Common myeloid progenitor, CD34-positive (primary cell): Measurements from ENCODE around the gene SERPINB8.
A peak's percentile ranks its signal among the peaks of the same experiment; 100 is the strongest.
"Not testable (repeated sequence)": the region's sequence is repeated elsewhere in the genome, so short reads cannot be mapped to it uniquely, and the experiment has no call there.

Experiments
- CTCF ChIA-PET: fragments of 350-600 bp; sonication (Branson Sonifier 250); formaldehyde crosslinking; loops from one replicate; lab custom pipeline; 2021; ENCODE audit warnings: antibody characterized with exemption; lab: Charles Lee
- POLR2A ChIA-PET: fragments of 350-600 bp; sonication (Branson Sonifier 250); formaldehyde crosslinking; loops from one replicate; lab custom pipeline; 2021; ENCODE audit warnings: antibody characterized with exemption; lab: Charles Lee
- DNase-seq, 3 donors: peaks; one replicate each; pipeline versions ENCODE4 v3.0.0 to v3.0.0-alpha.2; 2013
- H3K27ac ChIP-seq, 2 experiments: 1 replicate in 1 of 2; 2 replicates in 1 of 2; pipeline ENCODE4 v1.7.0; 2013; ENCODE audit warnings: inconsistent platforms in 2 of 2, low read length in 2 of 2, mild to moderate bottlenecking in 2 of 2, low read depth in 1 of 2, moderate library complexity in 1 of 2; ENCODE audit not compliant: severe bottlenecking in 2 of 2, insufficient read depth in 1 of 2, poor library complexity in 1 of 2
- H3K27me3 ChIP-seq, 5 experiments: replicated peaks in 2 of 5; 1 replicate in 3 of 5; 2 replicates in 2 of 5; pipeline versions ENCODE4 v1.6.1 to v1.7.0; 2013; ENCODE audit warnings: low read length in 4 of 5, mild to moderate bottlenecking in 2 of 5, moderate library complexity in 2 of 5, inconsistent platforms in 1 of 5; ENCODE audit not compliant: insufficient read depth in 5 of 5, control insufficient read depth in 4 of 5
- H3K36me3 ChIP-seq, 4 experiments: 1 replicate in 2 of 4; 2 replicates in 2 of 4; pipeline versions ENCODE4 v1.6.1 to v1.7.0; 2013; ENCODE audit warnings: low read length in 3 of 4, control low read depth in 1 of 4, mild to moderate bottlenecking in 1 of 4; ENCODE audit not compliant: control insufficient read depth in 4 of 4, insufficient read depth in 4 of 4
- H3K4me1 ChIP-seq, 4 experiments: 1 replicate in 3 of 4; 2 replicates in 1 of 4; pipeline versions ENCODE4 v1.6.1 to v1.7.1; 2013; ENCODE audit warnings: low read length in 3 of 4, mild to moderate bottlenecking in 3 of 4, control low read depth in 1 of 4, inconsistent platforms in 1 of 4, moderate library complexity in 1 of 4; ENCODE audit not compliant: control insufficient read depth in 4 of 4, insufficient read depth in 4 of 4; ENCODE audit errors: control extremely low read depth in 1 of 4
- H3K4me3 ChIP-seq, 7 experiments: 1 replicate in 4 of 7; 2 replicates in 3 of 7; pipeline versions ENCODE4 v1.5.1 to v1.7.0; 2013; ENCODE audit warnings: mild to moderate bottlenecking in 7 of 7, low read length in 6 of 7, moderate library complexity in 6 of 7, inconsistent platforms in 2 of 7, low read depth in 2 of 7, control low read depth in 1 of 7; ENCODE audit not compliant: insufficient read depth in 4 of 7, control insufficient read depth in 1 of 7; ENCODE audit errors: extremely low read depth in 1 of 7
- H3K9me3 ChIP-seq, 5 experiments: 1 replicate in 4 of 5; 2 replicates in 1 of 5; pipeline versions ENCODE4 v1.6.1 to v1.7.1; 2013; ENCODE audit warnings: low read length in 4 of 5, mild to moderate bottlenecking in 2 of 5, inconsistent platforms in 1 of 5, low read depth in 1 of 5, moderate library complexity in 1 of 5; ENCODE audit not compliant: control insufficient read depth in 4 of 5, insufficient read depth in 2 of 5; ENCODE audit errors: control extremely low read depth in 1 of 5
- WGBS: methylation state at CpG from one replicate; pipeline ENCODE4 v1.1.5; 2013; ENCODE audit not compliant: insufficient coverage; 5-methylcytosine and 5-hydroxymethylcytosine counted together

SERPINB8 gene

GRCh38 chr18:63936156-63936931, 33.5 kb upstream of the SERPINB8 start:
- peak; percentile 78 to 88 (median 86) for DNase-seq
- Histone ChIP-seq H3K27me3 (peaks cover 0 to 5% (median 0%) of the 10 kb centered on the region in 5 experiments), H3K4me1 (peaks cover 6 to 15% (median 14%) of the 10 kb centered on the region in 4 experiments), H3K27ac (no peak overlapping the region), H3K4me3 (peak overlapping the region; percentile 39 to 80 (median 67)), H3K36me3 (no peaks in the 10 kb centered on the region), H3K9me3 (no peaks in the 10 kb centered on the region)
- CTCF ChIA-PET = interaction anchor here (0.6 to 4.4 kb wide), 27 partner anchors 10 to 426 kb away, joined by 3 to 42 read pairs (median 5); partner anchors contain the start of genes SERPINB10, SERPINB2 and SERPINB8
- POLR2A ChIA-PET = no interaction called here
- under 1% methylated on average over 36 of the region's 54 CpGs for WGBS

DNA sequence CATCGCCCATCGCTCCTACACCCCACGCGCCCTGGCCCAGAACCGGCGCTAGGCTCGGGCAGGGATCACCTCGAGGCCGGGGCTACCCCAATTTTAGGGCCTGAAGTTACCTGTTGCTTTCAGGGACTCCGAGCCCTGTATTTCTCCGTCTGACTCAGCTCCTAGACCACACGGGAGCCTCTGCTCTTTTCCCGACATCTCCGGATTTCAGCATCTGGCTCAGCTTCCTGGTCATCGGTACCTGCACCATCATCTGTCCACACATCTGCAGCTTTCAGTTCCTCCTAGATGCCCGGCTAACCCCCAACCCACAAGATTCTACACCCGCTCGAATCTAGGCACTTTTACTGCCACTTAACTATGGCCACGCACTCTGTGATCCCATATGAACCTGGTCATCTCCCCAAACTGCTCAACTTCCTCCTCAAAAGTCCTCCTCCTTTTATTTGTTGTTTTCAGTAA, 32.9 kb upstream of the SERPINB8 start:
- Histone ChIP-seq H3K9me3 (no peaks in the 10 kb centered on the region), H3K27ac (no peak overlapping the region), H3K4me3 (peak overlapping the region in 6 of 7 experiments; percentile 30 to 80 (median 68)), H3K36me3 (no peaks in the 10 kb centered on the region), H3K4me1 (peaks cover 6 to 15% (median 14%) of the 10 kb centered on the region in 4 experiments), H3K27me3 (peaks cover 0 to 5% (median 0%) of the 10 kb centered on the region in 5 experiments)
- no peak for DNase-seq
- ChIA-PET POLR2A (no interaction called here), CTCF (interaction anchor here (0.6 to 4.4 kb wide), 18 partner anchors 9 to 426 kb away, joined by 3 to 42 read pairs (median 6); partner anchors contain the start of genes SERPINB10, SERPINB2 and SERPINB8)
- WGBS = 42% methylated on average over 19 of the region's 19 CpGs

- H3K27me3 ChIP-seq = peaks cover 0 to 5% (median 0%) of the 10 kb centered on the region in 5 experiments
- ChIA-PET POLR2A (no interaction called here), CTCF (no interaction called here)
- H3K4me3 ChIP-seq = no peak overlapping the region
- no peak for DNase-seq
- no peak overlapping the region for H3K27ac ChIP-seq
- H3K36me3 ChIP-seq = no peaks in the 10 kb centered on the region
- peaks cover 6 to 15% (median 14%) of the 10 kb centered on the region in 4 experiments for H3K4me1 ChIP-seq
- no peaks in the 10 kb centered on the region for H3K9me3 ChIP-seq
- 96% methylated on average over 8 of the region's 8 CpGs for WGBS
Measured at GRCh38 chr18:63940008-63940407, 29.9 kb upstream of the SERPINB8 start.

- POLR2A ChIA-PET, H3K9me3 ChIP-seq, DNase-seq, H3K27ac ChIP-seq, H3K27me3 ChIP-seq, CTCF ChIA-PET, H3K36me3 ChIP-seq, H3K4me3 ChIP-seq: not testable (repeated sequence)
- H3K4me1 ChIP-seq = peaks cover 4 to 15% (median 14%) of the 10 kb centered on the region in 4 experiments
- 83% methylated on average over 17 of the region's 17 CpGs for WGBS
Measured at GRCh38 chr18:63940543-63941050, 29.3 kb upstream of the SERPINB8 start.

GRCh38 chr18:63947051-63947790, 22.7 kb upstream of the SERPINB8 start:
- H3K27ac ChIP-seq = no peak overlapping the region
- no peaks in the 10 kb centered on the region for H3K9me3 ChIP-seq
- H3K4me3 ChIP-seq = no peak overlapping the region
- ChIA-PET CTCF (interaction anchor here (1.0 to 3.2 kb wide), 2 partner anchors 11 to 16 kb away, joined by 3 to 7 read pairs; no protein-coding TSS in a partner anchor), POLR2A (no interaction called here)
- peaks cover 0 to 10% (median 0%) of the 10 kb centered on the region in 5 experiments for H3K27me3 ChIP-seq
- H3K36me3 ChIP-seq = no peaks in the 10 kb centered on the region
- no peak for DNase-seq
- peaks cover 0 to 3% (median 1%) of the 10 kb centered on the region in 4 experiments for H3K4me1 ChIP-seq
- no CpG with 5 or more reads among the region's 3 CpGs for WGBS

DNA sequence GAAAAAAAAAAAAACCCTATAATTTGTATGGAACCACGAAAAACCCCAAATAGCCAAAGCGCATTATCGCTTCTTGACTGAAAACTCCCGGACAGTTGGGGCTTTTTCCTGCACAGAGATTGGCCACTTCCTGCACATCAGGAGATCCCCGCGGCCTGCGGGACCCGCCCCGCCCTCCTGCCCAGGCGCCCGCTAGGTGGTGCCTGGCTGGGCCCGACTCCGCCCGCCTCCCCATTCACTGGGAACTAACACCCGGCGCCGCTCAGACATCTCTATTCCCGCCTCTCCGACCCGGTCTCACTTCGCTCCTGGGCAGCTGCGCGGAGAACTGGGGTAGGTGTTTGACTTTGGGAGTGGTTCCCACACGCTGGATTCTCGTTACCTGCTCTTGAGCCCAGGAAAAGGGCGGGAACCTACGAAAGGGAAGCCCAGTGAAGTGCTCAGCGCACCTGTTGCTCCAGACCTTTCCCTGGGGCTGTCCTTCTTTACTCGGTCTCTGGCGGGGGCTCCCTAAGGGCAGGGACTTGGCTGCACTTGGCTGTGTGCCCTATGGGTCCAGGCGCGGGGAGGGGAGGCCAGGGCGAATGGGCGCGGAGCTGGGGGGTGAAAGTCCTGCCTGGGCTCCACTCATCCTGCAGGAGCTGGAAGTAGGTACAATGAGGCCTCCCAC, 20.7 kb upstream of the SERPINB8 start, which contains the start of gene HMSD:
TSS of gene HMSD (plus strand) at position 234 of the 670 bp plus-strand sequence. CDS start 4,155 bp downstream, outside the sequence.
- DNase-seq = peak in 2 of 3 donors; percentile 28 to 48
- ChIA-PET CTCF (interaction anchor here (0.7 to 1.0 kb wide), 4 partner anchors 11 to 1600 kb away, joined by 3 read pairs; no protein-coding TSS in a partner anchor), POLR2A (no interaction called here)
- H3K27me3 ChIP-seq = peaks cover 0 to 10% (median 0%) of the 10 kb centered on the region in 5 experiments
- H3K9me3 ChIP-seq = no peaks in the 10 kb centered on the region
- 40% methylated on average over 24 of the region's 35 CpGs for WGBS
- H3K36me3 ChIP-seq = no peaks in the 10 kb centered on the region
- H3K4me1 ChIP-seq = peaks cover 0 to 5% (median 2%) of the 10 kb centered on the region in 4 experiments
- no peak within 1 kb of the TSS for H3K27ac ChIP-seq
- H3K4me3 ChIP-seq = peak within 1 kb of the TSS in 3 of 7 experiments; percentile 11 to 51 (median 47)
